PFSK-1 (cell line): Measurements from ENCODE around the gene ACHE.

Source experiments
- FOXP2 ChIP-seq: optimal IDR thresholded peaks from 2 replicates; pipeline ENCODE3; 2011; ENCODE audit warnings: borderline replicate concordance, control low read depth, inconsistent platforms; ENCODE audit not compliant: insufficient read depth; ENCODE audit errors: extremely low read length, extremely low read depth
- POLR2AphosphoS5 ChIP-seq: IDR thresholded peaks from 2 replicates; pipeline ENCODE4 v1.6.1; 2012; ENCODE audit warnings: low read depth, mild to moderate bottlenecking, control low read depth, low read length, moderate library complexity
- SIN3A ChIP-seq: IDR thresholded peaks from 2 replicates; pipeline ENCODE4 v1.6.1; 2012; ENCODE audit warnings: mild to moderate bottlenecking, low read length, moderate library complexity, borderline replicate concordance; ENCODE audit not compliant: insufficient read depth
- TAF1 ChIP-seq: IDR thresholded peaks from 2 replicates; pipeline ENCODE4 v1.6.1; 2012; ENCODE audit warnings: low read length, control low read depth, borderline replicate concordance; ENCODE audit not compliant: insufficient read depth
- TF ChIP-seq, protein P1 (sequence below), 2 experiments: IDR thresholded peaks; 2 replicates each; pipeline versions ENCODE4 v1.6.1 to v1.8.0; 2011 to 2012; ENCODE audit warnings: low read depth in 2 of 2, low read length in 2 of 2, control low read depth in 1 of 2, inconsistent platforms in 1 of 2, mild to moderate bottlenecking in 1 of 2, moderate library complexity in 1 of 2; ENCODE audit not compliant: insufficient read depth in 1 of 2

The ACHE gene

DNA sequence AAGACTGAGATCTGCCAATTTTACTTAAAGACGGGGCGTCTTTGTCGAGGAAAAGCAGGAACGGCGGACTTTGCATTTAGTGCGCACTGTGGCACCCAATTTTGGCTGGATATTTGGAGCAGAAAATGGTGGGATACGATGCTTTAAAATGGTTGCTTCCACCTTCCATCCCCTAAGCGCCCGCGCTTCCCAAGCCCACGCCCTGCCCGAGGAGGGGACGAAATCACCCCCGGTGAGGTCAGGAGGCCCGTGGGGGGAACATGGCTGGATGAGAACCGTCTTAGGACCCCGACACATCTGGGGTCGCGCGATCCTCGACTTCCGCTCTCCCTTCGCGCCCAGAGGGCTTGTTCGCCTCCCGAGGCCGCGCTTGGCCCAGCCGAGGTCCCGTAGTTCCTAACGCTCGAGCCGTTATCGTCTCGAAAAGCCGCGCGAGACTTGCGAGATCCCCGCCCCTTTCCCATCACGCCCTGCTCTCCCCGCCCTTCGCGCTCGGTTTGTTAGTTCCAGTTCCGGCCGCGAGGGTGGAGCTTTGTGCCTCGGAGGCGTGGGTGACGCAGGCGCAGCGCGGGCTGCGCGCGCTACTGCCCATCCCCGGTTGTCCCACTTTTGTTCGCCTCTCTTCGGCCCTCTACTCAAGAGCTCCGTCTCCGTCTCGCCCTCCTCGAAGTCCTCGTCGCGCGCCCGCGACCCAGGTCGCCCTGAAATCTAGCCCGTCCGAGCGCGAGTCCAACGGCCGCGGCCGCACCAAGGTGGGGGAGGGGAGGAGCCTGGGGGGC, 20.9 kb downstream of the ACHE start, which contains the start of gene SRRT:
Gene SRRT (plus strand): TSS at position 527 of the 779 bp plus-strand sequence. CDS start 488 bp downstream, outside the sequence.
- TF ChIP-seq, protein P1, sequence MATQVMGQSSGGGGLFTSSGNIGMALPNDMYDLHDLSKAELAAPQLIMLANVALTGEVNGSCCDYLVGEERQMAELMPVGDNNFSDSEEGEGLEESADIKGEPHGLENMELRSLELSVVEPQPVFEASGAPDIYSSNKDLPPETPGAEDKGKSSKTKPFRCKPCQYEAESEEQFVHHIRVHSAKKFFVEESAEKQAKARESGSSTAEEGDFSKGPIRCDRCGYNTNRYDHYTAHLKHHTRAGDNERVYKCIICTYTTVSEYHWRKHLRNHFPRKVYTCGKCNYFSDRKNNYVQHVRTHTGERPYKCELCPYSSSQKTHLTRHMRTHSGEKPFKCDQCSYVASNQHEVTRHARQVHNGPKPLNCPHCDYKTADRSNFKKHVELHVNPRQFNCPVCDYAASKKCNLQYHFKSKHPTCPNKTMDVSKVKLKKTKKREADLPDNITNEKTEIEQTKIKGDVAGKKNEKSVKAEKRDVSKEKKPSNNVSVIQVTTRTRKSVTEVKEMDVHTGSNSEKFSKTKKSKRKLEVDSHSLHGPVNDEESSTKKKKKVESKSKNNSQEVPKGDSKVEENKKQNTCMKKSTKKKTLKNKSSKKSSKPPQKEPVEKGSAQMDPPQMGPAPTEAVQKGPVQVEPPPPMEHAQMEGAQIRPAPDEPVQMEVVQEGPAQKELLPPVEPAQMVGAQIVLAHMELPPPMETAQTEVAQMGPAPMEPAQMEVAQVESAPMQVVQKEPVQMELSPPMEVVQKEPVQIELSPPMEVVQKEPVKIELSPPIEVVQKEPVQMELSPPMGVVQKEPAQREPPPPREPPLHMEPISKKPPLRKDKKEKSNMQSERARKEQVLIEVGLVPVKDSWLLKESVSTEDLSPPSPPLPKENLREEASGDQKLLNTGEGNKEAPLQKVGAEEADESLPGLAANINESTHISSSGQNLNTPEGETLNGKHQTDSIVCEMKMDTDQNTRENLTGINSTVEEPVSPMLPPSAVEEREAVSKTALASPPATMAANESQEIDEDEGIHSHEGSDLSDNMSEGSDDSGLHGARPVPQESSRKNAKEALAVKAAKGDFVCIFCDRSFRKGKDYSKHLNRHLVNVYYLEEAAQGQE (IDR thresholded peaks at IDR 0.05; ENCODE audit: insufficient read depth in 1 of 2, low read depth in 2 of 2, low read length in 2 of 2): 0 out of 4 replicates have a peak, but pooled peaks of 1 of the 2 experiments have one; percentile 35
- TF ChIP-seq POLR2AphosphoS5: peak; percentile 93
- peak; percentile 59 for TF ChIP-seq FOXP2
- TF ChIP-seq SIN3A: 0 out of 2 replicates have a peak, but pooled peaks have one; percentile 32
- TF ChIP-seq TAF1: peak; percentile 90

DNA sequence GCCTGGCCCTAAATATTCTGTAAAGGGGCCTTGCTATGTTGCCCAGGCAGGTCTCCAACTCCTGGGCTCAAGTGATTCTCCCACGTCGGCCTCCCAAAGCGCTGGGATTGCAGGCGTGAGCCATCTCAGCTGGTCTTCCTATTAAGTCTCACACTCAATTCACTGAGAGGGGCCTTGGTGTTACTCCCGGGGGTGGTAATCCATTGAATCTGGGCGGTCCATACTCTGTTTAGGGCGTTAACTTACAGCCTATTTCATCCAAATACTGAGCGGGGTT, 21.4 kb downstream of the ACHE start:
- no peak for TF ChIP-seq TAF1
- no peak for TF ChIP-seq POLR2AphosphoS5
- no peak for TF ChIP-seq FOXP2
- TF ChIP-seq, protein P1 (IDR thresholded peaks at IDR 0.05; ENCODE audit: insufficient read depth in 1 of 2, low read depth in 2 of 2, low read length in 2 of 2): no peak
- TF ChIP-seq SIN3A: no peak

DNA sequence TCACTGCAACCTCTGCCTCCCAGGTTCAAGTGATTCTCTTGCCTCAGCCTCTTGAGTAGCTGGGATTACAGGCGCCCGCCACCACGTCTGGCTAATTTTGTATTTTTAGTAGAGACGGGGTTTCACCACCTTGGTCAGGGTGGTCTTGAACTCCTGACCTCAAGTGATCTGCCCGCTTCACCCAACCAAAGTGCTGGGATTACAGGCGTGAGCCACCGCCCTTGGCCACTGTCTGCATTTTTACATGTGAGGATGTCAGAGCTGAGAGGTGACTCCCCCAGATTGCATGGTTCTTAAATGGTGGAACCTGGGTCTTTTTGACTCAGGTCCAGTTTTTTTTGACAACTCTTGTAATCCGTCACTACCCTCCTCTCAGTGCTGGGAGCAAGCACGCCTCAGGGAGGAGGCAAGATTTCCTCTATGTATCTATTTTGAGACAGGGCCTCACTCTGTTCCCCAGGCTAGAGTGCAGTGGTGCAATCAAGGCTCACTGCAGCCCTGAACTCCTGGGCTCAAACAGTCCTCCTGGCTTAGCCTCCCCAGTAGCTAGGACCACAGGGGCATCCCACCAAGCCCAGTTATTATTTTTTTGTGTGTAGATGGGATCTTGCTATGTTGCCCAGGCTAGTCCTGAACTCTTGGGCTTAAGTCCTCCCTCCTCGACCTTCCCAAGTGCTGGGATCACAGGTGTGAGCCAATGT, 21.9 kb downstream of the ACHE start:
- no peak for TF ChIP-seq TAF1
- TF ChIP-seq, protein P1 (IDR thresholded peaks at IDR 0.05; ENCODE audit: insufficient read depth in 1 of 2, low read depth in 2 of 2, low read length in 2 of 2): no peak
- no peak for TF ChIP-seq POLR2AphosphoS5
- no peak for TF ChIP-seq FOXP2
- no peak for TF ChIP-seq SIN3A

DNA sequence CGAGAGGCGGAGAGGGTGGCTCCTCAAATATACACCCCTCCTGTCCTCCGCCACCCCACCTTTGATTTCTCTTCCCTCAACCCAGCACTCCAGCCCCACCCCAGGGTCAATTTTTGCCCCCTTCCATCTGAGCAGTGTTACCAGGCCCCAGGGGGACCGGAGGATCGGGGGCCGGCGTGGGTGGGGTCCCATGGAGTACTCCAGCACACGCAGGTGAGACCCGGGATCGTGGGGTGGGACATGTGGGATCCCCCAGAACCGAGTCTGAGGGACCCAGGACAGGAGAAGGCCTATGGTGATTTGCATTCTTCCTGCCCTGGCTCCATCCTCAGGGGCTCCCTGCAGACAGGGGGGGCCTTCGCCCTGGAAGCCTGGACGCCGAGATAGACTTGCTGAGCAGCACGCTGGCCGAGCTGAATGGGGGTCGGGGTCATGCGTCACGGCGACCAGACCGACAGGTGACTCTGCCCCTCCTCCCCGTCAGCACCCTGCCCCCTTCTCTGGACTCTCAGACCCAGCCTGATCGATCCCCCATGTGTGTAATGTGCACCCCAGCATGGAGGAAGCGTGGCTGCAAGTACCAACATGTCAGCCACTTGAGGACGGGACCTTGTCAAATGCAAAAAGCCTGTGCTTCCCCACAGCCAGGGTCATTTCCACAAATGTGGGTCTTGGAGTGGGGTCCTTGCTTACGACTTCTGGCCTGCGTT, 27.8 kb downstream of the ACHE start:
- TF ChIP-seq, protein P1 (IDR thresholded peaks at IDR 0.05; ENCODE audit: insufficient read depth in 1 of 2, low read depth in 2 of 2, low read length in 2 of 2): no peak
- TF ChIP-seq SIN3A: no peak
- TF ChIP-seq POLR2AphosphoS5: no peak
- no peak for TF ChIP-seq FOXP2
